GM12878 (cell line): ENCODE data around the gene CD164L2. TPM values are rescaled to one million over a fixed set of nuclear protein-coding genes. Genes with fewer than 3 reads are reported as not detected.

Experiments used
- ATAC-seq: fragments of 200-7000 bp; cut with Tn5 transposase; 3 replicates; pipeline ENCODE4 v1.9.1; 2020; ENCODE audit warnings: mild to moderate bottlenecking, moderate library complexity
- BruUV-seq: library from RNA; stranded (reverse); fragments of 400-500 nt; replicated peaks from 2 replicates; lab custom pipeline; 2021; lab: Mats Ljungman, UMichigan
- CTCF ChIA-PET: fragments of 300-600 bp; sonication (Branson Sonifier 250); formaldehyde crosslinking; extraction: SDS; loops from one replicate; lab custom pipeline; 2021; ENCODE audit warnings: inconsistent platforms; lab: Yijun Ruan, JAX
- POLR2A ChIA-PET: fragments of 350-600 bp; formaldehyde crosslinking; extraction: SDS; loops from one replicate; lab custom pipeline; 2021; ENCODE audit warnings: inconsistent platforms; lab: Charles Lee
- RAD21 ChIA-PET: fragments of 300-600 bp; sonication (Branson Sonifier 250); formaldehyde crosslinking; loops from one replicate; lab custom pipeline; 2023; ENCODE audit warnings: antibody characterized with exemption; ENCODE audit not compliant: unreplicated experiment; lab: Charles Lee
- SMC1A ChIA-PET: fragments of 300-600 bp; sonication (Branson Sonifier 250); formaldehyde crosslinking; loops from one replicate; lab custom pipeline; 2023; ENCODE audit not compliant: unreplicated experiment, uncharacterized antibody; lab: Charles Lee
- DNase-seq: peaks from one replicate; pipeline ENCODE4 v3.0.0-alpha.2; 2011; ENCODE audit warnings: low read depth, low spot score
- FAIRE-seq: peaks from 3 replicates; lab custom pipeline; 2011; peaks lifted over from hg19 to GRCh38; lab: Jason Lieb, UNC
- H2AFZ ChIP-seq: 2 replicates; pipeline ENCODE4 v1.6.0; 2011; ENCODE audit warnings: low read depth, low read length, control low read depth; ENCODE audit not compliant: control insufficient read depth
- H3K27ac ChIP-seq: 2 replicates; pipeline ENCODE4 v1.5.1; 2011; ENCODE audit warnings: control low read depth; ENCODE audit not compliant: control insufficient read depth, insufficient read depth
- H3K27me3 ChIP-seq, 2 experiments: replicated peaks in 1 of 2; 2 replicates each; pipeline versions ENCODE4 v1.6.0 to v1.6.1; 2011; ENCODE audit warnings: low read length in 1 of 2; ENCODE audit not compliant: control insufficient read depth in 2 of 2, insufficient read depth in 2 of 2
- H3K36me3 ChIP-seq, 2 experiments: 2 replicates each; pipeline ENCODE4 v1.5.1; 2011; ENCODE audit warnings: low read length in 1 of 2; ENCODE audit not compliant: control insufficient read depth in 2 of 2, insufficient read depth in 2 of 2
- H3K4me1 ChIP-seq: 2 replicates; pipeline ENCODE4 v1.6.1; 2011; ENCODE audit warnings: mild to moderate bottlenecking, low read length, moderate library complexity, mixed read lengths; ENCODE audit not compliant: control insufficient read depth, insufficient read depth
- H3K4me2 ChIP-seq: 2 replicates; pipeline ENCODE4 v1.6.0; 2011; ENCODE audit warnings: control low read depth; ENCODE audit not compliant: control insufficient read depth, insufficient read depth
- H3K4me3 ChIP-seq: fragments of 200-600 bp; sonication (generic); 2 replicates; pipeline ENCODE4 v1.5.1; 2016
- H3K79me2 ChIP-seq: 2 replicates; pipeline ENCODE4 v1.6.0; 2011; ENCODE audit warnings: low read length; ENCODE audit not compliant: control insufficient read depth, insufficient read depth
- H3K9ac ChIP-seq: 2 replicates; pipeline ENCODE4 v1.8.0; 2011; ENCODE audit warnings: low read length, control low read depth, mixed read lengths; ENCODE audit not compliant: control insufficient read depth, insufficient read depth
- H3K9me3 ChIP-seq: replicated peaks from 3 replicates; pipeline ENCODE4 v1.5.1; 2011; ENCODE audit warnings: mild to moderate bottlenecking, low read length; ENCODE audit not compliant: control insufficient read depth, insufficient read depth
- H4K20me1 ChIP-seq: 2 replicates; pipeline ENCODE4 v1.6.0; 2011; ENCODE audit not compliant: control insufficient read depth, insufficient read depth
- BCL3 ChIP-seq: IDR thresholded peaks from 2 replicates; pipeline ENCODE4 v1.6.1; 2011; ENCODE audit warnings: borderline replicate concordance, low read depth, mild to moderate bottlenecking, moderate library complexity, low read length; ENCODE audit not compliant: insufficient read depth, poor library complexity, severe bottlenecking
- BHLHE40 ChIP-seq, 2 experiments: fragments of 450-650 bp in 1 of 2; IDR thresholded peaks; 2 replicates each; pipeline ENCODE4 v1.6.1; 2011 to 2017; ENCODE audit warnings: low read depth in 2 of 2, borderline replicate concordance in 1 of 2, improper control_type of control experiment in 1 of 2, low read length in 1 of 2, mild to moderate bottlenecking in 1 of 2
- IKZF1 ChIP-seq: fragments of 450-650 bp; conservative IDR thresholded peaks from 2 replicates; pipeline ENCODE4 v1.6.1; 2017; ENCODE audit warnings: antibody characterized with exemption, mild to moderate bottlenecking
- KDM1A ChIP-seq: fragments of 200-600 bp; sonication (generic); IDR thresholded peaks from 2 replicates; pipeline ENCODE4 v1.6.1; 2016; ENCODE audit warnings: borderline replicate concordance
- NFXL1 ChIP-seq: fragments of 450-650 bp; IDR thresholded peaks from 2 replicates; pipeline ENCODE4 v1.6.1; 2017; ENCODE audit warnings: antibody characterized with exemption, mild to moderate bottlenecking, borderline replicate concordance
- NFYB ChIP-seq: IDR thresholded peaks from 2 replicates; pipeline ENCODE4 v1.6.1; 2011; ENCODE audit warnings: low read depth, mild to moderate bottlenecking, low read length, improper control_type of control experiment, moderate library complexity; ENCODE audit not compliant: insufficient read depth
- PAX5 ChIP-seq: IDR thresholded peaks from 2 replicates; pipeline ENCODE4 v1.6.1; 2011; ENCODE audit warnings: low read depth, low read length, borderline replicate concordance
- POLR2AphosphoS5 ChIP-seq: IDR thresholded peaks from 2 replicates; pipeline ENCODE4 v1.6.1; 2011; ENCODE audit warnings: mild to moderate bottlenecking, low read length, inconsistent platforms
- SREBF2 ChIP-seq: IDR thresholded peaks from 2 replicates; pipeline ENCODE4 v1.6.1; 2012; ENCODE audit warnings: mild to moderate bottlenecking, low read length
- YBX1 ChIP-seq: fragments of 450-650 bp; IDR thresholded peaks from 2 replicates; pipeline ENCODE4 v1.6.1; 2016; ENCODE audit warnings: antibody characterized with exemption
- ZNF592 ChIP-seq: fragments of 450-650 bp; IDR thresholded peaks from 2 replicates; pipeline ENCODE4 v1.6.1; 2017; ENCODE audit warnings: mild to moderate bottlenecking, moderate library complexity
- WGBS: methylation state at CpG from one replicate; pipeline ENCODE4 v1.1.6; 2016; ENCODE audit warnings: low lambda C conversion rate; ENCODE audit not compliant: insufficient replicate concordance, insufficient coverage; ENCODE audit errors: missing lambda C conversion rate; 5-methylcytosine and 5-hydroxymethylcytosine counted together
- in situ Hi-C: fragments of 300-500 bp; cut with MboI; formaldehyde crosslinking; loops from 9 replicates; pipeline ENCODE4 v1.14.3; 2018; ENCODE audit warnings: mixed read lengths
- intact Hi-C: fragments of 100-400 bp; cut with micrococcal nuclease; formaldehyde crosslinking; loops from one replicate; pipeline ENCODE4 v1.14.2; 2022; ENCODE audit not compliant: unreplicated experiment
- polyA plus RNA-seq, 11 experiments: library from polyadenylated mRNA; depleted of rRNA in 4 of 11; unstranded in 6 of 11; stranded (reverse) in 5 of 11; fragments of >200 nt; fragmentation: Nextera tagmentation in 4 of 11; fragmentation: Illumina TruSeq in 1 of 11; extraction: Ambion mirVana in 4 of 11; extraction: Trizol in 1 of 11; gene quantifications; 1 replicate in 1 of 11; 2 replicates in 10 of 11; pipeline versions ENCODE4 v1.2.1 to v1.2.3, GENCODE V29; 2011 to 2016; ENCODE audit warnings: inconsistent platforms in 2 of 11, missing spikeins in 2 of 11, low read depth in 1 of 11
- total RNA-seq, 4 experiments: library from RNA; depleted of rRNA in 3 of 4; stranded (reverse); fragments of >200 nt in 3 of 4; fragmentation: Illumina TruSeq in 1 of 4; extraction: Trizol in 1 of 4; gene quantifications; 2 replicates each; pipeline versions ENCODE4 v1.2.1 to v1.2.3, GENCODE V29; 2013 to 2021

CD164L2 gene
- total and polyA plus RNA-seq, 10 of the 15 experiments (the other 5 are each of a cell fraction or from before 2014, with no cell fraction given): not detected

GRCh38 chr1:27358038-27358927 is 24.9 kb downstream of the CD164L2 start:
- no peak overlapping the region for H3K9ac ChIP-seq
- 48% methylated on average over 20 of the region's 21 CpGs for WGBS
- H3K27me3 ChIP-seq: no peaks in the 10 kb centered on the region; a peak in 1 of 4 replicates
- no peak overlapping the region for H3K27ac ChIP-seq
- no peak for ATAC-seq
- ChIA-PET POLR2A (no interaction called here), CTCF (interaction anchor here (0.8 to 8.7 kb wide), 25 partner anchors 9 to 305 kb away, joined by 3 to 126 read pairs (median 5); partner anchors contain the start of genes AHDC1, GPR3, MAP3K6 and SYTL1), SMC1A (interaction anchor here (0.8 to 2.0 kb wide), 7 partner anchors 26 to 254 kb away, joined by 3 to 16 read pairs (median 4); no protein-coding TSS in a partner anchor), RAD21 (interaction anchor here (1.3 to 3.1 kb wide), 4 partner anchors 8 to 62 kb away, joined by 4 to 16 read pairs (median 6); partner anchors contain the start of gene MAP3K6)
- no peaks in the 10 kb centered on the region for H3K79me2 ChIP-seq
- no peak overlapping the region for H3K4me3 ChIP-seq
- intact Hi-C loops (no loop called here), in situ Hi-C loops (no loop called here)
- H3K36me3 ChIP-seq: no peaks in the 10 kb centered on the region
- no peaks in the 10 kb centered on the region for H3K9me3 ChIP-seq
- no peak overlapping the region for H3K4me2 ChIP-seq
- no peak overlapping the region for H2AFZ ChIP-seq
- BruUV-seq: no TSS peak
- no peak for DNase-seq
- no peak for FAIRE-seq
- no peaks in the 10 kb centered on the region for H4K20me1 ChIP-seq
- peaks cover 13% of the 10 kb centered on the region for H3K4me1 ChIP-seq
- TF ChIP-seq NFYB (no peak), POLR2AphosphoS5 (no peak), KDM1A (no peak), NFXL1 (no peak), BHLHE40 (IDR thresholded peaks at IDR 0.05; ENCODE audit: borderline replicate concordance in 1 of 2, low read depth in 2 of 2, low read length in 1 of 2) (no peak), IKZF1 (no peak), ZNF592 (no peak), BCL3 (no peak), YBX1 (no peak), SREBF2 (no peak), PAX5 (no peak)
